Measurements from ENCODE around the gene TRIM69.

DNA sequence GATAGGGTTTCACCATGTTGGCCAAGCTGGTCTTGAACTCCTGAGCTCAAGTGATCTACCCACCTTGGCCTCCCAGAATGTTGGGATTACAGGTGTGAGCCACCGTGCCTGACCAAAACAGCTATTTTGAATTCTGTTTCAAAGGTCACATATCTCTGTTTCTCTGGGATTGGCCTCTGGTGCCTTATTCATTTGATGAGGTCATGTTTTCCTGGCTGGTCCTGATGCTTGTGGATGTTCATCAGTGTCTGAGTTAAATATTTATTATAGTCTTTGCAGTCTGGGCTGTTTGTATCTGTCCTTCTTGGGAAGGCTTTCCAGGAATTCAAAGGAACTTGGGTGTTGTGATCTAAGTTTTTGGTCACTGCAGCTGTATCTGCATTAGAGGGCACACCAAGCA lies 30.3 kb upstream of the TRIM69 start:
- TF ChIP-seq, protein P1, sequence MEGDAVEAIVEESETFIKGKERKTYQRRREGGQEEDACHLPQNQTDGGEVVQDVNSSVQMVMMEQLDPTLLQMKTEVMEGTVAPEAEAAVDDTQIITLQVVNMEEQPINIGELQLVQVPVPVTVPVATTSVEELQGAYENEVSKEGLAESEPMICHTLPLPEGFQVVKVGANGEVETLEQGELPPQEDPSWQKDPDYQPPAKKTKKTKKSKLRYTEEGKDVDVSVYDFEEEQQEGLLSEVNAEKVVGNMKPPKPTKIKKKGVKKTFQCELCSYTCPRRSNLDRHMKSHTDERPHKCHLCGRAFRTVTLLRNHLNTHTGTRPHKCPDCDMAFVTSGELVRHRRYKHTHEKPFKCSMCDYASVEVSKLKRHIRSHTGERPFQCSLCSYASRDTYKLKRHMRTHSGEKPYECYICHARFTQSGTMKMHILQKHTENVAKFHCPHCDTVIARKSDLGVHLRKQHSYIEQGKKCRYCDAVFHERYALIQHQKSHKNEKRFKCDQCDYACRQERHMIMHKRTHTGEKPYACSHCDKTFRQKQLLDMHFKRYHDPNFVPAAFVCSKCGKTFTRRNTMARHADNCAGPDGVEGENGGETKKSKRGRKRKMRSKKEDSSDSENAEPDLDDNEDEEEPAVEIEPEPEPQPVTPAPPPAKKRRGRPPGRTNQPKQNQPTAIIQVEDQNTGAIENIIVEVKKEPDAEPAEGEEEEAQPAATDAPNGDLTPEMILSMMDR (IDR thresholded peaks at IDR 0.05), result no peak
- TF ChIP-seq POLR2A (IDR thresholded peaks at IDR 0.05), result no peak
